Measurements from ENCODE around the gene COL20A1. TPM values are rescaled to one million over a fixed set of nuclear protein-coding genes. Genes with fewer than 3 reads are reported as not detected.

The COL20A1 gene
- total and polyA plus RNA-seq, 2 of the 13 experiments (the other 11 are each of a cell fraction or from before 2014, with no cell fraction given): not detected

GRCh38 chr20:63290677-63291472, 2.1 kb upstream of the COL20A1 start (continued):
- no peak; the same call in 1 of the 2 replicates for TF ChIP-seq ZNF552 (CRISPR knock-in tag; IDR thresholded peaks at IDR 0.05; ENCODE audit: borderline replicate concordance)
- peak; percentile 31; the same call in 1 of the 2 replicates for TF ChIP-seq HNF4A (CRISPR knock-in tag; IDR thresholded peaks at IDR 0.05)
- no peak for TF ChIP-seq ELF4 (CRISPR knock-in tag; IDR thresholded peaks at IDR 0.05; ENCODE audit: borderline replicate concordance)
- TF ChIP-seq ZNF615 (CRISPR knock-in tag; IDR thresholded peaks at IDR 0.05; ENCODE audit: borderline replicate concordance): no peak
- no peak for TF ChIP-seq YY1 (IDR thresholded peaks at IDR 0.05; ENCODE audit: insufficient read depth, insufficient replicate concordance, low read depth, low read length)
- no peak for TF ChIP-seq CAMTA2 (CRISPR knock-in tag; IDR thresholded peaks at IDR 0.05; ENCODE audit: borderline replicate concordance)
- TF ChIP-seq ZNF747 (CRISPR knock-in tag; IDR thresholded peaks at IDR 0.05; ENCODE audit: borderline replicate concordance): no peak
- no peak for TF ChIP-seq ETS1 (CRISPR knock-in tag; IDR thresholded peaks at IDR 0.05)
- TF ChIP-seq POGZ (CRISPR knock-in tag; IDR thresholded peaks at IDR 0.05): 0 out of 2 replicates have a peak, but pooled peaks have one; percentile 33
- no peak for TF ChIP-seq ZNF329 (CRISPR knock-in tag; IDR thresholded peaks at IDR 0.05; ENCODE audit: low read depth)
- TF ChIP-seq, protein P1, sequence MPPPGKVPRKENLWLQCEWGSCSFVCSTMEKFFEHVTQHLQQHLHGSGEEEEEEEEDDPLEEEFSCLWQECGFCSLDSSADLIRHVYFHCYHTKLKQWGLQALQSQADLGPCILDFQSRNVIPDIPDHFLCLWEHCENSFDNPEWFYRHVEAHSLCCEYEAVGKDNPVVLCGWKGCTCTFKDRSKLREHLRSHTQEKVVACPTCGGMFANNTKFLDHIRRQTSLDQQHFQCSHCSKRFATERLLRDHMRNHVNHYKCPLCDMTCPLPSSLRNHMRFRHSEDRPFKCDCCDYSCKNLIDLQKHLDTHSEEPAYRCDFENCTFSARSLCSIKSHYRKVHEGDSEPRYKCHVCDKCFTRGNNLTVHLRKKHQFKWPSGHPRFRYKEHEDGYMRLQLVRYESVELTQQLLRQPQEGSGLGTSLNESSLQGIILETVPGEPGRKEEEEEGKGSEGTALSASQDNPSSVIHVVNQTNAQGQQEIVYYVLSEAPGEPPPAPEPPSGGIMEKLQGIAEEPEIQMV (CRISPR knock-in tag; IDR thresholded peaks at IDR 0.05; ENCODE audit: low read depth): no peak
- TF ChIP-seq CREB1 (IDR thresholded peaks at IDR 0.05): no peak
- TF ChIP-seq CREB1 (CRISPR knock-in tag; IDR thresholded peaks at IDR 0.05): no peak
- TF ChIP-seq GTF2F1 (IDR thresholded peaks at IDR 0.05; ENCODE audit: low read length): no peak
